ENCODE measurements around the gene EXOC3L2.
A peak's percentile ranks its signal among the peaks of the same experiment; 100 is the strongest.

- peak; percentile 34 to 50 for TF ChIP-seq CTCF (conservative IDR thresholded peaks at IDR 0.05 in 1 of 2, IDR thresholded peaks at IDR 0.05 in 1 of 2; ENCODE audit: extremely low read depth in 1 of 2, insufficient read depth in 1 of 2, low read depth in 1 of 2, low read length in 2 of 2)
- no peak for TF ChIP-seq EZH2 (IDR thresholded peaks at IDR 0.05; ENCODE audit: borderline replicate concordance, low read length)
Measured at GRCh38 chr19:45191375-45191774, 53.8 kb downstream of the EXOC3L2 start.
